Mammary epithelial cell (primary cell): ENCODE results near the gene BAG5.

ENCODE experiments used
- EZH2 ChIP-seq: IDR thresholded peaks from 2 replicates; pipeline ENCODE4 v1.6.1; 2012; ENCODE audit warnings: low read length, inconsistent platforms, borderline replicate concordance
- TF ChIP-seq, protein P1 (sequence below), 2 donors: IDR thresholded peaks in 1 of 2; conservative IDR thresholded peaks in 1 of 2; 2 replicates each; pipeline ENCODE4 v1.5.1; 2011 to 2012; ENCODE audit warnings: inconsistent platforms in 2 of 2, low read length in 2 of 2, mild to moderate bottlenecking in 2 of 2, control low read depth in 1 of 2, low read depth in 1 of 2; ENCODE audit not compliant: insufficient read depth in 1 of 2; ENCODE audit errors: extremely low read depth in 1 of 2

DNA sequence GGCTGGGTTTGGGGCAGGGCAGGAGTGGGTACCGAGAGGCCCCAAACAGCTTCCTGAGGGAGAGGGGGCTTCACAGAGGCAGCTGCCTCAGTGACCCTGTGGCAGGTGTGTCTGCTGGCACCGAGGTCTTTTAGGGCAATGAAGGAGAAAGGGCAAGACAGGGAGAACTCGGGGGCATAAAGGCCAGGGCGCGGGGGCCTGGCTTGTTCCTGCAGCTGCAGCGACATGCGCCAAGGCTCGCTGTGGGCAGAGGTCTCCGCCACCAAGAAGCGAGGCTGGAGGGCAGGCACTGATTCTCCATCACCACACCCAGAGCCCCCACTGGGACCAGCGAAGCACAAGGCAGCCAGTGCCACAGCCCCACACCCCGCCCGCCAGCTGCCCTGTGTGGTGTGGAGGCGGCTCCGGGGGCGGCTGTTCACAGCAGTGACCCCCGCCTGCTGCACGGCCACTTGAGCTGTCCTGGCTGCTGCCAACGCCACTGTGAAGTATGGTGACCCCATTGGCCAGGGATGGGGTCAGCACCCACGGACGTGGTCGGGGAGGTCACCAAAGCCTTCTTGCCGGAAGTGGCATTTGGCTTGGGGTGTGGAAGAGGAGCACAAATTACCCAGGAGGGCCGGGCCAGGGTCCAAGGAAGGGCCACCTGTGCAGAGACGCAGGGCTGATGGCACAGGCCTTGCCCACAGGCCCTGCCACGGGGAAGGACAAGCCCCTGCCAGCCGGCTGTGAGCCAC lies 16.4 kb downstream of the BAG5 start:
- TF ChIP-seq, protein P1, sequence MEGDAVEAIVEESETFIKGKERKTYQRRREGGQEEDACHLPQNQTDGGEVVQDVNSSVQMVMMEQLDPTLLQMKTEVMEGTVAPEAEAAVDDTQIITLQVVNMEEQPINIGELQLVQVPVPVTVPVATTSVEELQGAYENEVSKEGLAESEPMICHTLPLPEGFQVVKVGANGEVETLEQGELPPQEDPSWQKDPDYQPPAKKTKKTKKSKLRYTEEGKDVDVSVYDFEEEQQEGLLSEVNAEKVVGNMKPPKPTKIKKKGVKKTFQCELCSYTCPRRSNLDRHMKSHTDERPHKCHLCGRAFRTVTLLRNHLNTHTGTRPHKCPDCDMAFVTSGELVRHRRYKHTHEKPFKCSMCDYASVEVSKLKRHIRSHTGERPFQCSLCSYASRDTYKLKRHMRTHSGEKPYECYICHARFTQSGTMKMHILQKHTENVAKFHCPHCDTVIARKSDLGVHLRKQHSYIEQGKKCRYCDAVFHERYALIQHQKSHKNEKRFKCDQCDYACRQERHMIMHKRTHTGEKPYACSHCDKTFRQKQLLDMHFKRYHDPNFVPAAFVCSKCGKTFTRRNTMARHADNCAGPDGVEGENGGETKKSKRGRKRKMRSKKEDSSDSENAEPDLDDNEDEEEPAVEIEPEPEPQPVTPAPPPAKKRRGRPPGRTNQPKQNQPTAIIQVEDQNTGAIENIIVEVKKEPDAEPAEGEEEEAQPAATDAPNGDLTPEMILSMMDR (conservative IDR thresholded peaks at IDR 0.05 in 1 of 2, IDR thresholded peaks at IDR 0.05 in 1 of 2; ENCODE audit: extremely low read depth in 1 of 2, insufficient read depth in 1 of 2, low read depth in 1 of 2, low read length in 2 of 2), result no peak
- TF ChIP-seq EZH2, result no peak
